PC-3 (cell line): Measurements from ENCODE around the gene POLD2. TPM values are rescaled to one million over a fixed set of nuclear protein-coding genes. Genes with fewer than 3 reads are reported as not detected.

ENCODE experiments used
- ATAC-seq: fragments of 200-7000 bp; cut with Tn5 transposase; 2 replicates; pipeline ENCODE4 v1.9.1; 2020; ENCODE audit warnings: mild to moderate bottlenecking, moderate library complexity
- BruUV-seq: library from RNA; stranded (reverse); fragments of 400-500 nt; replicated peaks from 2 replicates; lab custom pipeline; 2021; lab: Mats Ljungman, UMichigan
- CTCF ChIA-PET: fragments of 300-600 bp; sonication (Branson Sonifier 250); formaldehyde crosslinking; loops from one replicate; lab custom pipeline; 2022; ENCODE audit warnings: antibody characterized with exemption; lab: Charles Lee
- POLR2A ChIA-PET: fragments of 300-600 bp; sonication (Branson Sonifier 250); formaldehyde crosslinking; loops from one replicate; lab custom pipeline; 2022; ENCODE audit warnings: antibody characterized with exemption; ENCODE audit not compliant: unreplicated experiment; lab: Charles Lee
- DNase-seq: peaks from one replicate; pipeline ENCODE4 v3.0.0-alpha.2; 2015
- H2AFZ ChIP-seq: fragments of 300-600 bp; sonication (generic); 2 replicates; pipeline ENCODE4 v1.6.0; 2016; ENCODE audit warnings: antibody characterized with exemption, low read length
- H3F3A ChIP-seq: fragments of 300-600 bp; sonication (generic); one replicate; pipeline ENCODE4 v1.6.0; 2017; ENCODE audit warnings: antibody characterized with exemption, low read length, control low read depth, mild to moderate bottlenecking; ENCODE audit not compliant: unreplicated experiment
- H3K27ac ChIP-seq: fragments of 300-600 bp; sonication (generic); 2 replicates; pipeline ENCODE4 v1.5.1; 2016; ENCODE audit warnings: mild to moderate bottlenecking, low read length
- H3K27me3 ChIP-seq: fragments of 300-600 bp; sonication (generic); 2 replicates; pipeline ENCODE4 v1.6.1; 2016; ENCODE audit warnings: low read length, mixed read lengths
- H3K36me3 ChIP-seq: fragments of 300-600 bp; sonication (generic); 2 replicates; pipeline ENCODE4 v1.6.1; 2016; ENCODE audit warnings: low read depth, mixed run types, low read length, mixed read lengths
- H3K4me1 ChIP-seq: fragments of 300-600 bp; sonication (generic); 2 replicates; pipeline ENCODE4 v1.5.1; 2016; ENCODE audit warnings: low read length; ENCODE audit not compliant: insufficient read depth
- H3K4me2 ChIP-seq: fragments of 300-600 bp; sonication (generic); 2 replicates; pipeline ENCODE4 v1.6.0; 2016; ENCODE audit warnings: low read length
- H3K4me3 ChIP-seq: fragments of 300-600 bp; sonication (generic); 2 replicates; pipeline ENCODE4 v1.5.1; 2016; ENCODE audit warnings: mild to moderate bottlenecking, low read length, mixed read lengths
- H3K79me2 ChIP-seq: fragments of 300-600 bp; sonication (generic); 2 replicates; pipeline ENCODE4 v1.6.1; 2017; ENCODE audit warnings: low read length, mixed read lengths
- H3K9ac ChIP-seq: fragments of 300-600 bp; sonication (generic); 2 replicates; pipeline ENCODE4 v1.6.0; 2016; ENCODE audit warnings: mild to moderate bottlenecking, low read length
- H3K9me2 ChIP-seq: fragments of 300-600 bp; sonication (generic); replicated peaks from 2 replicates; pipeline ENCODE4 v1.6.1; 2016; ENCODE audit warnings: mixed run types, low read length, mixed read lengths
- H3K9me3 ChIP-seq: fragments of 300-600 bp; sonication (generic); 2 replicates; pipeline ENCODE4 v1.6.1; 2016; ENCODE audit warnings: low read length, mixed read lengths
- H4K20me1 ChIP-seq: fragments of 300-600 bp; sonication (generic); 2 replicates; pipeline ENCODE4 v1.6.1; 2016; ENCODE audit warnings: low read length, mixed read lengths
- CTCF ChIP-seq: fragments of 300-600 bp; sonication (generic); conservative IDR thresholded peaks from 2 replicates; pipeline ENCODE4 v1.5.1; 2017; ENCODE audit warnings: antibody characterized with exemption, low read depth, mild to moderate bottlenecking, low read length
- EZH2 ChIP-seq: fragments of 300-600 bp; sonication (generic); IDR thresholded peaks from one replicate; pipeline ENCODE4 v1.6.1; 2017; ENCODE audit warnings: antibody characterized with exemption, mild to moderate bottlenecking, low read length; ENCODE audit not compliant: unreplicated experiment
- EZH2phosphoT487 ChIP-seq: fragments of 300-600 bp; sonication (generic); IDR thresholded peaks from 2 replicates; pipeline ENCODE4 v1.6.1; 2018; ENCODE audit warnings: mild to moderate bottlenecking, antibody characterized with exemption, low read length, borderline replicate concordance
- intact Hi-C: fragments of 100-400 bp; cut with micrococcal nuclease; formaldehyde crosslinking; loops from 2 replicates; pipeline ENCODE4 v1.9.0; 2023
- total RNA-seq: library from RNA; depleted of rRNA; stranded (reverse); fragments of >200 nt; gene quantifications from 2 replicates; pipeline ENCODE4 v1.2.3, GENCODE V29; 2014

Gene POLD2
- total RNA-seq, 1 experiment from 2014 or later = 224 TPM

- H3K4me2 ChIP-seq = no peak overlapping the region
- H3K4me3 ChIP-seq = no peak overlapping the region
- no peaks in the 10 kb centered on the region for H4K20me1 ChIP-seq
- H2AFZ ChIP-seq = no peak overlapping the region
- no peak for DNase-seq
- ChIA-PET CTCF (no interaction called here), POLR2A (no interaction called here)
- H3K27ac ChIP-seq = no peak overlapping the region
- intact Hi-C loops = no loop called here
- H3K27me3 ChIP-seq = no peaks in the 10 kb centered on the region
- no peaks in the 10 kb centered on the region for H3K4me1 ChIP-seq
- no peak; the same call in 1 of the 2 replicates for ATAC-seq
- no peaks in the 10 kb centered on the region for H3K9me3 ChIP-seq
- H3K79me2 ChIP-seq = no peaks in the 10 kb centered on the region
- TF ChIP-seq EZH2phosphoT487 = no peak
- no peak for TF ChIP-seq EZH2
- no peak for TF ChIP-seq CTCF
- H3K36me3 ChIP-seq = no peaks in the 10 kb centered on the region
- BruUV-seq = no TSS peak
- no peaks in the 10 kb centered on the region for H3F3A ChIP-seq
- H3K9ac ChIP-seq = no peak overlapping the region
- H3K9me2 ChIP-seq = no peaks in the 10 kb centered on the region
These were observed 20.3 kb downstream of the POLD2 start for GRCh38 chr7:44102846-44103565.

- H3K4me3 ChIP-seq = no peak overlapping the region
- no peaks in the 10 kb centered on the region for H3K27me3 ChIP-seq
- H3K9ac ChIP-seq = no peak overlapping the region
- DNase-seq = no peak
- no peaks in the 10 kb centered on the region for H3K36me3 ChIP-seq
- ATAC-seq = no peak
- H2AFZ ChIP-seq = no peak overlapping the region
- intact Hi-C loops = no loop called here
- H3K27ac ChIP-seq = no peak overlapping the region
- H3K4me2 ChIP-seq = no peak overlapping the region
- no peaks in the 10 kb centered on the region for H3K9me2 ChIP-seq
- H4K20me1 ChIP-seq = no peaks in the 10 kb centered on the region
- H3F3A ChIP-seq = no peaks in the 10 kb centered on the region
- ChIA-PET POLR2A (no interaction called here), CTCF (no interaction called here)
- TF ChIP-seq EZH2 (no peak), EZH2phosphoT487 (no peak), CTCF (no peak)
- no peaks in the 10 kb centered on the region for H3K4me1 ChIP-seq
- H3K79me2 ChIP-seq = no peaks in the 10 kb centered on the region
- no peaks in the 10 kb centered on the region for H3K9me3 ChIP-seq
- no TSS peak for BruUV-seq
These were observed 21.1 kb downstream of the POLD2 start for GRCh38 chr7:44101966-44102845.
